DND-41 (cell line): ENCODE measurements around the gene UNC5CL.

Experiments used
- ATAC-seq: fragments of 200-7000 bp; cut with Tn5 transposase; 3 replicates; pipeline ENCODE4 v1.9.1; 2021; ENCODE audit warnings: low read depth; ENCODE audit not compliant: insufficient read depth
- DNase-seq: peaks from one replicate; pipeline ENCODE4 v3.0.0-alpha.2; 2020
- H2AFZ ChIP-seq: 2 replicates; pipeline ENCODE4 v1.6.0; 2012; ENCODE audit warnings: low read depth, low read length
- H3K27ac ChIP-seq: 2 replicates; pipeline ENCODE4 v1.5.1; 2012; ENCODE audit warnings: low read length, inconsistent platforms
- H3K27me3 ChIP-seq: fragments of 200-600 bp; sonication (generic); 2 replicates; pipeline ENCODE4 v1.6.0; 2012; ENCODE audit warnings: low read length, mild to moderate bottlenecking, inconsistent platforms; ENCODE audit not compliant: insufficient read depth, poor library complexity
- H3K36me3 ChIP-seq: 2 replicates; pipeline ENCODE4 v1.5.1; 2012; ENCODE audit warnings: low read length, inconsistent platforms; ENCODE audit not compliant: insufficient read depth
- H3K4me1 ChIP-seq: 2 replicates; pipeline ENCODE4 v1.5.1; 2012; ENCODE audit warnings: mild to moderate bottlenecking, low read length; ENCODE audit not compliant: insufficient read depth
- H3K4me2 ChIP-seq: 2 replicates; pipeline ENCODE4 v1.6.0; 2012; ENCODE audit warnings: mild to moderate bottlenecking, moderate library complexity, low read length, inconsistent platforms; ENCODE audit not compliant: insufficient read depth
- H3K4me3 ChIP-seq, 2 experiments: fragments of 200-600 bp in 1 of 2; shearing (Covaris generic) in 1 of 2; 2 replicates each; pipeline ENCODE4 v1.5.1; 2012 to 2016; ENCODE audit warnings: inconsistent platforms in 2 of 2, low read length in 2 of 2, mild to moderate bottlenecking in 2 of 2, low read depth in 1 of 2, moderate library complexity in 1 of 2
- H3K79me2 ChIP-seq: 2 replicates; pipeline ENCODE4 v1.6.0; 2012; ENCODE audit warnings: low read length, inconsistent platforms; ENCODE audit not compliant: insufficient read depth
- H3K9ac ChIP-seq: 2 replicates; pipeline ENCODE4 v1.6.0; 2012; ENCODE audit warnings: low read depth, mild to moderate bottlenecking, inconsistent platforms, low read length, moderate library complexity
- H3K9me3 ChIP-seq: 2 replicates; pipeline ENCODE4 v1.5.1; 2012; ENCODE audit warnings: low read length, moderate library complexity, mild to moderate bottlenecking, inconsistent platforms; ENCODE audit not compliant: insufficient read depth, severe bottlenecking
- H4K20me1 ChIP-seq: 2 replicates; pipeline ENCODE4 v1.6.0; 2012; ENCODE audit warnings: low read length; ENCODE audit not compliant: insufficient read depth
- EZH2 ChIP-seq: IDR thresholded peaks from 3 replicates; pipeline ENCODE4 v1.6.1; 2012; ENCODE audit warnings: borderline replicate concordance, low read depth, mild to moderate bottlenecking, moderate library complexity, low read length, inconsistent platforms; ENCODE audit not compliant: severe bottlenecking
- TF ChIP-seq, protein P1 (sequence below): IDR thresholded peaks from 2 replicates; pipeline ENCODE4 v1.5.1; 2012; ENCODE audit warnings: borderline replicate concordance, low read length, moderate library complexity, mild to moderate bottlenecking; ENCODE audit not compliant: poor library complexity, severe bottlenecking; ENCODE audit errors: extremely low read depth

UNC5CL gene

DNA sequence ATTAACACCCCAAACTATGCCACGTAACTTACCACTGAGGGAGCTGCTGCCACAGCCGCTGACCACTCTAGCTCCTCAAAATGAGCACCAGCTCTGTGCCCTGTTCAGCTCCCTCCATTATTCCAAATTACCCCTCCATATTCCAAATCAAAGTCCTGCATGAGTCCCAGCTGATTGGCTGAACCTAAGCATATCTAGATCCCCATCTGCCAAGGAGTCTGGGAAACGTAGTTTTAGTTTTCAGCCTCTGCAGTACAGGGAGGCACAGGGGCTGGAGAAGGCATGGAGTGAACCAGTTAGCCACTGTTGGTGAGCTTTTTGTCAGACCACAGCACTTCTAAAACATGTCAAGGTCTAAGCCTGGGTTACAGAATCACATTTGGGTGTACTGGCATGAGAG lies 15.9 kb downstream of the UNC5CL start:
- no peaks in the 10 kb centered on the region for H4K20me1 ChIP-seq

GRCh38 chr6:41022294-41022693 lies 16.7 kb downstream of the UNC5CL start:
- Histone ChIP-seq H3K27ac (no peak overlapping the region), H3K4me1 (peaks cover 18% of the 10 kb centered on the region), H3K9me3 (no peaks in the 10 kb centered on the region), H3K79me2 (peaks cover 14% of the 10 kb centered on the region), H3K36me3 (peaks cover 6% of the 10 kb centered on the region; the same call in 1 of the 2 replicates), H3K9ac (no peak overlapping the region), H4K20me1 (no peaks in the 10 kb centered on the region), H3K4me3 (no peak overlapping the region), H3K4me2 (no peak overlapping the region), H3K27me3 (no peaks in the 10 kb centered on the region), H2AFZ (no peak overlapping the region)
- ATAC-seq: no peak
- no peak for DNase-seq
- TF ChIP-seq, protein P1, sequence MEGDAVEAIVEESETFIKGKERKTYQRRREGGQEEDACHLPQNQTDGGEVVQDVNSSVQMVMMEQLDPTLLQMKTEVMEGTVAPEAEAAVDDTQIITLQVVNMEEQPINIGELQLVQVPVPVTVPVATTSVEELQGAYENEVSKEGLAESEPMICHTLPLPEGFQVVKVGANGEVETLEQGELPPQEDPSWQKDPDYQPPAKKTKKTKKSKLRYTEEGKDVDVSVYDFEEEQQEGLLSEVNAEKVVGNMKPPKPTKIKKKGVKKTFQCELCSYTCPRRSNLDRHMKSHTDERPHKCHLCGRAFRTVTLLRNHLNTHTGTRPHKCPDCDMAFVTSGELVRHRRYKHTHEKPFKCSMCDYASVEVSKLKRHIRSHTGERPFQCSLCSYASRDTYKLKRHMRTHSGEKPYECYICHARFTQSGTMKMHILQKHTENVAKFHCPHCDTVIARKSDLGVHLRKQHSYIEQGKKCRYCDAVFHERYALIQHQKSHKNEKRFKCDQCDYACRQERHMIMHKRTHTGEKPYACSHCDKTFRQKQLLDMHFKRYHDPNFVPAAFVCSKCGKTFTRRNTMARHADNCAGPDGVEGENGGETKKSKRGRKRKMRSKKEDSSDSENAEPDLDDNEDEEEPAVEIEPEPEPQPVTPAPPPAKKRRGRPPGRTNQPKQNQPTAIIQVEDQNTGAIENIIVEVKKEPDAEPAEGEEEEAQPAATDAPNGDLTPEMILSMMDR: no peak
- no peak for TF ChIP-seq EZH2

More for the DNA sequence above, 15.9 kb downstream of the UNC5CL start:
- Histone ChIP-seq H2AFZ (no peak overlapping the region), H3K79me2 (peaks cover 14% of the 10 kb centered on the region), H3K4me2 (no peak overlapping the region), H3K27ac (no peak overlapping the region), H3K27me3 (no peaks in the 10 kb centered on the region), H3K36me3 (peaks cover 6% of the 10 kb centered on the region; the same call in 1 of the 2 replicates), H3K9ac (no peak overlapping the region), H3K4me3 (no peak overlapping the region), H3K4me1 (peaks cover 18% of the 10 kb centered on the region), H3K9me3 (no peaks in the 10 kb centered on the region)
- no peak for TF ChIP-seq EZH2
- TF ChIP-seq, protein P1: no peak
- ATAC-seq: no peak
- no peak for DNase-seq

GRCh38 chr6:41021832-41022231 lies 17.2 kb downstream of the UNC5CL start:
- no peak for DNase-seq
- H3K27me3 ChIP-seq: no peaks in the 10 kb centered on the region

More at GRCh38 chr6:41021832-41022231, 17.2 kb downstream of the UNC5CL start:
- Histone ChIP-seq H3K9ac (no peak overlapping the region), H3K4me1 (peaks cover 14% of the 10 kb centered on the region), H3K9me3 (no peaks in the 10 kb centered on the region), H3K36me3 (peaks cover 6% of the 10 kb centered on the region; the same call in 1 of the 2 replicates), H2AFZ (no peak overlapping the region), H3K27ac (no peak overlapping the region), H3K4me3 (no peak overlapping the region), H3K79me2 (peaks cover 9% of the 10 kb centered on the region), H3K4me2 (no peak overlapping the region), H4K20me1 (no peaks in the 10 kb centered on the region)
- 0 out of 3 replicates have a peak, but pooled peaks have one; percentile 25 for ATAC-seq
- TF ChIP-seq EZH2: no peak
- TF ChIP-seq, protein P1: peak; percentile 38
